Prostate gland (tissue), 2 donors: Measurements from ENCODE around the gene IFITM1. TPM values are rescaled to one million over a fixed set of nuclear protein-coding genes. Genes with fewer than 3 reads are reported as not detected.
"Not testable (repeated sequence)": the region's sequence is repeated elsewhere in the genome, so short reads cannot be mapped to it uniquely, and the experiment has no call there.

Experiments
- DNase-seq: peaks from one replicate; pipeline ENCODE4 v3.0.0-alpha.2; 2019; ENCODE audit warnings: low spot score
- H3K27ac ChIP-seq, 2 donors: fragments of 200-600 bp; sonication (generic); 2 replicates each; pipeline ENCODE4 v1.5.1; 2017 to 2019
- H3K27me3 ChIP-seq: fragments of 200-600 bp; sonication (generic); replicated peaks from 2 replicates; pipeline ENCODE4 v1.5.1; 2019; ENCODE audit not compliant: insufficient read depth
- H3K36me3 ChIP-seq, 2 donors: fragments of 200-600 bp; sonication (generic); 1 replicate in 1 of 2; 2 replicates in 1 of 2; pipeline versions ENCODE4 v1.5.1 to v1.8.1; 2017 to 2019
- H3K4me1 ChIP-seq: fragments of 200-600 bp; sonication (generic); replicated peaks from 2 replicates; pipeline ENCODE4 v1.5.1; 2019
- H3K4me3 ChIP-seq, 2 donors: fragments of 200-600 bp; sonication (generic); 2 replicates each; pipeline ENCODE4 v1.5.1; 2017 to 2019
- H3K9me3 ChIP-seq: fragments of 200-600 bp; sonication (generic); 2 replicates; pipeline ENCODE4 v1.5.1; 2017
- CTCF ChIP-seq, 4 experiments: fragments of 200-600 bp in 2 of 4; fragments of 450-650 bp in 2 of 4; sonication (generic) in 2 of 4; IDR thresholded peaks; 1 replicate in 3 of 4; 2 replicates in 1 of 4; pipeline ENCODE4 v1.5.1; 2016 to 2019; ENCODE audit warnings: antibody characterized with exemption in 4 of 4, mild to moderate bottlenecking in 2 of 4, moderate library complexity in 2 of 4
- POLR2A ChIP-seq: fragments of 450-650 bp; IDR thresholded peaks from one replicate; pipeline ENCODE4 v1.6.1; 2016; ENCODE audit warnings: antibody characterized with exemption, mild to moderate bottlenecking
- POLR2AphosphoS5 ChIP-seq: sonication (generic); formaldehyde crosslinking; IDR thresholded peaks from one replicate; pipeline ENCODE4 v1.6.1; 2017; ENCODE audit warnings: antibody characterized with exemption
- WGBS: methylation state at CpG from one replicate; pipeline ENCODE4 v1.1.5; 2018; 5-methylcytosine and 5-hydroxymethylcytosine counted together
- intact Hi-C: fragments of 100-400 bp; cut with DNase I; formaldehyde crosslinking; loops from one replicate; pipeline ENCODE4 v1.14.2; 2022
- total RNA-seq, 2 donors: library from RNA; depleted of rRNA; stranded (reverse); fragments of >200 nt; gene quantifications; one replicate each; pipeline ENCODE4 v1.1.0, GENCODE V29; 2016

Gene IFITM1
- total RNA-seq, 2 donors from 2014 or later = 73.9 to 182 TPM

DNA sequence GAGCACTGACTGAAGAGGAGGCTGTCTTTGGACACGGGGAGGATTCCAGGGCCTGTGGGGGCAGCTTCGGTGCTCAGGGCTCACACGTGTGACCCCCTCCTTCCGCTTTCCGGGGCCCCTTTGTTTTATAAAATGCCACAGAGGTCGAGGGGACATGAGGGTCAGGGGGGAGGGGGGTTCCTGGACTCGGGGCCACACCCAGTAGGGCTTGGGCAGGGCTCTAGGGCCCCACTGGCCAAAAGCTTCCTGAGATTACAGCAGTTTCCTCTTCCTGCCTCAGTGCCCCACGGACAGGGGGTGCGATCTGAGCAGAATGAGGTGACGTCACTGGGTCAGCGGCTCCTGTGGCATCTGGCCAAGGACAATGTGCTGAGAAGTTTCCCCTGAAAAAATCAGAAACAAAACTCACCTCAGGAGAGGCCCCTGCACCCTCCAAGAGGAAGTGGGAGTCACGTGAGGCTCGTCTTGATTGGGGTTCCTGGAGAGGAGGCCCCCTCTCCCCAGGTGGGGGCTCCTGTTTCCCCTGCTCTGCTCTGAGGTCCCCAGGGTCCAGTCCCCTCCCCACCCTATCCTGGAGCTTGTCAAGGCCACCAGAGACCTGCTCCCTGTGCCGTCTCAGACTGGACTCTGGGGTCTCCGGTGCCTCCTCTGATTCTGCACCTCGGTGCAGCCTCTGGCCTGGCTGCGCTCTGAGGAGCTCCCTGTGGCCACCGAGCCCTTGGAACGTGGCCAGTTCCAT lies 13.2 kb downstream of the IFITM1 start:
- peak overlapping the region; percentile 78 to 83 for H3K27ac ChIP-seq
- WGBS = 30% methylated on average over 19 of the region's 19 CpGs
- DNase-seq = peak; percentile 34
- no peaks in the 10 kb centered on the region for H3K27me3 ChIP-seq
- intact Hi-C loops = no loop called here
- H3K9me3 ChIP-seq = no peaks in the 10 kb centered on the region
- H3K36me3 ChIP-seq = no peaks in the 10 kb centered on the region
- no peak overlapping the region for H3K4me3 ChIP-seq
- peaks cover 3% of the 10 kb centered on the region for H3K4me1 ChIP-seq
- TF ChIP-seq POLR2A = no peak
- TF ChIP-seq POLR2AphosphoS5 = peak; percentile 33

DNA sequence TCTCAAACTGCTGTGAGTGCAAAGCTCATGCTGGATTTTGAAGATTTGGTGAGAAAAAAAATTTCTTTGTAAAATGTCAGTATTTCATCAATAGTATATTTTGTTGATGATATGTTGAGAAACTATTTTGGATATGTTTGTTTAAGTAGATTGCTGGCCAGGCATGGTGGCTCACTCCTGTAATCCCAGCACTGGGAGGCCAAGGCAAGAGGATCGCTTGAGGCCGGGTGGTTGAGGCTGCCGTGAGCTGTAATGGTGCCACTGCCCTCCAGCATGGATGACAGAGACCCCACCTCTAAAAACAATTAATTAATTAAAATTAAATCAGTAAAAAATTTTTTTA lies 13.7 kb downstream of the IFITM1 start:
- peaks cover 3% of the 10 kb centered on the region for H3K4me1 ChIP-seq
- intact Hi-C loops = no loop called here
- 91% methylated on average over 3 of the region's 3 CpGs for WGBS
- no peak overlapping the region for H3K4me3 ChIP-seq
- H3K27ac ChIP-seq = peak overlapping the region; percentile 78 to 83
- H3K9me3 ChIP-seq = no peaks in the 10 kb centered on the region
- no peak for TF ChIP-seq POLR2AphosphoS5
- TF ChIP-seq POLR2A = no peak
- no peak for TF ChIP-seq CTCF (IDR thresholded peaks at IDR 0.05)
- no peaks in the 10 kb centered on the region for H3K27me3 ChIP-seq
- DNase-seq = no peak
- H3K36me3 ChIP-seq = no peaks in the 10 kb centered on the region

GRCh38 chr11:328012-328411 lies 14.2 kb downstream of the IFITM1 start:
- 92% methylated on average over 13 of the region's 13 CpGs for whole genome bisulfite sequencing
- Histone ChIP-seq H3K9me3 (no peaks in the 10 kb centered on the region), H3K4me3 (no peak overlapping the region), H3K27me3 (no peaks in the 10 kb centered on the region), H3K36me3 (no peaks in the 10 kb centered on the region), H3K4me1 (peaks cover 3% of the 10 kb centered on the region), H3K27ac (no peak overlapping the region)
- intact Hi-C loops = no loop called here
- TF ChIP-seq POLR2AphosphoS5 (no peak), POLR2A (no peak), CTCF (IDR thresholded peaks at IDR 0.05) (no peak)
- DNase-seq = no peak

DNA sequence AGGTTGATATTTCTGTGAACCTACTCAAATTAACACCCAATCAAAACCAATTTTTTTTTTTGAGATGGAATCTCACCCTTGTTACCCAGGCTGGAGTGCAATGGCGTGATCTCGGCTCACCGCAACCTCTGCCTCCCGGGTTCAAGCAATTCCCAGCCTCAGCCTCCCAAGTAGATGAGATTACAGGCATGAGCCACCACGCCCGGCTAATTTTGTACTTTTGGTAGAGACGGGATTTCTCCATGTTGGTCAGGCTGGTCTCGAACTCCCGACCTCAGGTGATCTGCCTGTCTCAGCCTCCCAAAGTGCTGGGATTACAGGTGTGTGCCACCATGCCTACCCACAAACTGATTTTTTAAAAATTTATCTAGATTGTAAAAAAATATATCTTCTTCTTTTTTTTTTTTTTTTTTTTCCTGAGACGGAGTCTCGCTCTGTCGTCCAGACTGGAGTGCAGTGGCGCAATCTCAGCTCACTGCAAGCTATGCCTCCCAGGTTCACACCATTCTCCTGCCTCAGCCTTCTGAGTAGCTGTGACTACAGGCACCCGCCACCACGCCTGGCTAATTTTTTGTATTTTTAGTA lies 14.8 kb downstream of the IFITM1 start:
- DNase-seq, H3K36me3 ChIP-seq, intact Hi-C loops, H3K9me3 ChIP-seq, H3K27me3 ChIP-seq, H3K4me3 ChIP-seq, H3K27ac ChIP-seq, H3K4me1 ChIP-seq: not testable (repeated sequence)
- WGBS = 90% methylated on average over 15 of the region's 15 CpGs

DNA sequence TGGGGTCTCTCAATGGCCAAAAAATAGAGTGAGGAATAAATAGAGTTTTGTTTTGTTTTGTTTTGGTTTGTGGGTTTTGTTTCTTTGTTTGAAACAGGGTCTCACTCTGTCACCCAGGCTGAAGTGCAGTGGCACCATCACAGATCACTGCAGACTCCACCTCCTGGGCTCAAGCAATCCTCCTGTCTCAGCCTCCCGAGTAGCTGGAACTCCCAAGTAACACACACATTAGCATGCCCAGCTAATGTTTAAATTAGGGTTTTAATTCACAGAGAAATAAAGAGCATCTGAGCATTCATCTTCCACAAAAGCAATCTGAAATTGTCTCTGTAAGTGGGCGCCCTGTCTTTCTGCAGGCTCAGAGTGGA lies 16.0 kb downstream of the IFITM1 start:
- Histone ChIP-seq H3K4me1 (peaks cover 3% of the 10 kb centered on the region), H3K9me3 (no peaks in the 10 kb centered on the region), H3K27me3 (no peaks in the 10 kb centered on the region), H3K27ac (no peak overlapping the region), H3K36me3 (no peaks in the 10 kb centered on the region), H3K4me3 (no peak overlapping the region)
- intact Hi-C loops = no loop called here
- 92% methylated on average over 2 of the region's 2 CpGs for WGBS
- no peak for TF ChIP-seq POLR2A
- TF ChIP-seq POLR2AphosphoS5 = no peak
- TF ChIP-seq CTCF (IDR thresholded peaks at IDR 0.05) = no peak
- DNase-seq = no peak

DNA sequence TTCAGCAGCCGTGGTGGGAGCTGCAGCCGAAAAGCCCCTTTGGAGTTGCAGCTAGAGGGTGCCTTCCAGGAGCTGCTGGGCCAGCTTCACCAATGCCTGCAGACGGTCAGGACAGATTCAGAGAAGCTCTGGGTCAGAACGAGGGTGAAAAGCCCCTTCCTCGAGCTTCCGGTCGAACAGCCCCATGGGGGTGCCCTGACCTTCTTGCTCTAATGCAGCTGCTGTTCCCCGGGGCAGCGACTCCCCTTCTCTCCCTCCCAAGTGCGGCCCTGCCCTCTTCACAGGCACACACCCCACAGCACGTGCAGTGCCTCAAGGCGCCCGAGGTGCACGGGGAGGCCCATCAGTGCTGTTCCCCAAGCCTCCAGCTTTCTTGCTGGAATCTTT lies 16.5 kb downstream of the IFITM1 start:
- TF ChIP-seq POLR2A (no peak), CTCF (IDR thresholded peaks at IDR 0.05) (no peak)
- H3K36me3 ChIP-seq = no peaks in the 10 kb centered on the region
- no peak overlapping the region for H3K27ac ChIP-seq
- intact Hi-C loops = no loop called here
- H3K9me3 ChIP-seq = no peaks in the 10 kb centered on the region
- no peaks in the 10 kb centered on the region for H3K27me3 ChIP-seq
- WGBS = 81% methylated on average over 14 of the region's 14 CpGs
- peaks cover 3% of the 10 kb centered on the region for H3K4me1 ChIP-seq
- no peak for DNase-seq
- no peak overlapping the region for H3K4me3 ChIP-seq
